BLaER1 treated with 17β-estradiol and CSF1 and Interleukin-3, amounts not matched to agents 10 nM and 100 nM (cell line): Measurements from ENCODE around the gene ACP4.

ENCODE experiments used
- H3K27ac ChIP-seq, 11 experiments: shearing (Covaris generic); formaldehyde crosslinking; 2 replicates each; pipeline ENCODE4 v1.8.1; 2022
- H3K27me3 ChIP-seq, 11 experiments: shearing (Covaris generic); formaldehyde crosslinking; 2 replicates each; pipeline ENCODE4 v1.8.1; 2022
- H3K36me3 ChIP-seq, 11 experiments: shearing (Covaris generic); formaldehyde crosslinking; 2 replicates each; pipeline ENCODE4 v1.8.1; 2022
- H3K4me1 ChIP-seq, 10 experiments: shearing (Covaris generic); formaldehyde crosslinking; 2 replicates each; pipeline ENCODE4 v1.8.1; 2022
- H3K4me2 ChIP-seq, 11 experiments: shearing (Covaris generic); formaldehyde crosslinking; 2 replicates each; pipeline ENCODE4 v1.8.1; 2022
- H3K4me3 ChIP-seq, 10 experiments: shearing (Covaris generic); formaldehyde crosslinking; 2 replicates each; pipeline ENCODE4 v1.8.1; 2022
- H3K9ac ChIP-seq, 11 experiments: shearing (Covaris generic); formaldehyde crosslinking; 2 replicates each; pipeline ENCODE4 v1.8.1; 2022
- H3K9me3 ChIP-seq, 11 experiments: shearing (Covaris generic); formaldehyde crosslinking; replicated peaks in 1 of 11; 2 replicates each; pipeline ENCODE4 v1.8.1; 2022
- H4K20me1 ChIP-seq, 11 experiments: shearing (Covaris generic); formaldehyde crosslinking; 2 replicates each; pipeline ENCODE4 v1.8.1; 2022
- Cebpa-rat ChIP-seq, 11 experiments: shearing (Covaris generic); IDR thresholded peaks; 2 replicates each; pipeline ENCODE4 v1.8.1; 2022

ACP4 gene

GRCh38 chr19:50822661-50823208 lies 32.5 kb downstream of the ACP4 start:
- TF ChIP-seq Cebpa-rat (IDR thresholded peaks at IDR 0.05) = no peak
- Histone ChIP-seq H4K20me1 (no peaks in the 10 kb centered on the region), H3K9me3 (peaks cover 8 to 16% (median 12%) of the 10 kb centered on the region in 11 experiments; a peak in 20 of 22 replicates), H3K4me3 (no peak overlapping the region), H3K36me3 (no peaks in the 10 kb centered on the region), H3K4me2 (peak overlapping the region; percentile 29 to 96 (median 93); a peak in 21 of 22 replicates), H3K27me3 (no peaks in the 10 kb centered on the region), H3K9ac (no peak overlapping the region), H3K4me1 (peaks cover 52 to 69% (median 65%) of the 10 kb centered on the region in 10 experiments), H3K27ac (no peak overlapping the region)

GRCh38 chr19:50823389-50824042 lies 33.3 kb downstream of the ACP4 start, which contains the start of gene KLK1:
TSS of gene KLK1 (minus strand) at chr19:50823787. CDS start at chr19:50823748, 39 bp downstream.
- no peaks in the 10 kb centered on the region for H4K20me1 ChIP-seq
- no peaks in the 10 kb centered on the region for H3K36me3 ChIP-seq
- TF ChIP-seq Cebpa-rat (IDR thresholded peaks at IDR 0.05) = no peak
- H3K27me3 ChIP-seq = no peaks in the 10 kb centered on the region
- H3K4me2 ChIP-seq = peak within 1 kb of the TSS; percentile 29 to 96 (median 92); a peak in 20 of 22 replicates
- H3K4me1 ChIP-seq = peaks cover 46 to 61% (median 57%) of the 10 kb centered on the region in 10 experiments
- H3K9me3 ChIP-seq = peaks cover 8 to 16% (median 12%) of the 10 kb centered on the region in 11 experiments; a peak in 20 of 22 replicates
- no peak within 1 kb of the TSS for H3K4me3 ChIP-seq
- H3K27ac ChIP-seq = no peak within 1 kb of the TSS
- H3K9ac ChIP-seq = peak within 1 kb of the TSS in 2 of 11 experiments; percentile 13 to 33; a peak in 2 of 22 replicates

- Histone ChIP-seq H3K4me1 (peaks cover 17 to 41% (median 29%) of the 10 kb centered on the region in 10 experiments; a peak in 19 of 20 replicates), H3K27me3 (no peaks in the 10 kb centered on the region), H3K4me3 (no peak overlapping the region), H3K36me3 (no peaks in the 10 kb centered on the region), H3K27ac (no peak overlapping the region), H4K20me1 (no peaks in the 10 kb centered on the region), H3K9ac (no peak overlapping the region), H3K4me2 (no peak overlapping the region), H3K9me3 (peaks cover 8 to 16% (median 12%) of the 10 kb centered on the region in 11 experiments; a peak in 20 of 22 replicates)
- no peak for TF ChIP-seq Cebpa-rat (IDR thresholded peaks at IDR 0.05)
These were observed 36.5 kb downstream of the ACP4 start for GRCh38 chr19:50826492-50827240.

- no peak for TF ChIP-seq Cebpa-rat (IDR thresholded peaks at IDR 0.05)
- Histone ChIP-seq H4K20me1 (no peaks in the 10 kb centered on the region), H3K27ac (no peak overlapping the region), H3K4me3 (no peak overlapping the region), H3K4me1 (peaks cover 15 to 33% (median 21%) of the 10 kb centered on the region in 10 experiments; a peak in 19 of 20 replicates), H3K4me2 (no peak overlapping the region), H3K9ac (no peak overlapping the region), H3K36me3 (no peaks in the 10 kb centered on the region), H3K9me3 (peaks cover 8 to 16% (median 12%) of the 10 kb centered on the region in 11 experiments; a peak in 20 of 22 replicates), H3K27me3 (no peaks in the 10 kb centered on the region)
These were observed 37.3 kb downstream of the ACP4 start for GRCh38 chr19:50827476-50827875.

GRCh38 chr19:50829801-50830200 lies 39.6 kb downstream of the ACP4 start:
- Histone ChIP-seq H3K27ac (no peak overlapping the region), H3K9ac (no peak overlapping the region), H3K4me3 (no peak overlapping the region), H3K4me1 (peaks cover 0 to 18% (median 3%) of the 10 kb centered on the region in 10 experiments; a peak in 13 of 20 replicates), H3K27me3 (peaks cover 0 to 2% (median 0%) of the 10 kb centered on the region in 11 experiments; a peak in 3 of 22 replicates), H3K9me3 (peaks cover 8 to 16% (median 12%) of the 10 kb centered on the region in 11 experiments; a peak in 20 of 22 replicates), H4K20me1 (no peaks in the 10 kb centered on the region), H3K36me3 (no peaks in the 10 kb centered on the region), H3K4me2 (peak overlapping the region in 4 of 11 experiments; percentile 1 to 30 (median 18); a peak in 4 of 22 replicates)
- no peak for TF ChIP-seq Cebpa-rat (IDR thresholded peaks at IDR 0.05)

GRCh38 chr19:50830266-50831025 lies 40.2 kb downstream of the ACP4 start:
- H3K27me3 ChIP-seq = peaks cover 0 to 8% (median 0%) of the 10 kb centered on the region in 11 experiments; a peak in 4 of 22 replicates
- no peaks in the 10 kb centered on the region for H4K20me1 ChIP-seq
- no peak overlapping the region for H3K9ac ChIP-seq
- H3K27ac ChIP-seq = no peak overlapping the region
- no peak overlapping the region for H3K4me3 ChIP-seq
- peak overlapping the region in 5 of 11 experiments; percentile 1 to 34 (median 21); a peak in 5 of 22 replicates for H3K4me2 ChIP-seq
- no peaks in the 10 kb centered on the region for H3K36me3 ChIP-seq
- peaks cover 8 to 16% (median 12%) of the 10 kb centered on the region in 11 experiments; a peak in 20 of 22 replicates for H3K9me3 ChIP-seq
- no peak for TF ChIP-seq Cebpa-rat (IDR thresholded peaks at IDR 0.05)
- H3K4me1 ChIP-seq = peaks cover 5 to 24% (median 10%) of the 10 kb centered on the region in 10 experiments; a peak in 19 of 20 replicates

GRCh38 chr19:50831026-50831396 lies 40.8 kb downstream of the ACP4 start:
- H3K9ac ChIP-seq = no peak overlapping the region
- no peaks in the 10 kb centered on the region for H3K36me3 ChIP-seq
- peaks cover 8 to 15% (median 12%) of the 10 kb centered on the region in 11 experiments; a peak in 20 of 22 replicates for H3K9me3 ChIP-seq
- peaks cover 0 to 8% (median 0%) of the 10 kb centered on the region in 11 experiments; a peak in 5 of 22 replicates for H3K27me3 ChIP-seq
- no peaks in the 10 kb centered on the region for H4K20me1 ChIP-seq
- H3K27ac ChIP-seq = no peak overlapping the region
- no peak overlapping the region for H3K4me2 ChIP-seq
- no peak for TF ChIP-seq Cebpa-rat (IDR thresholded peaks at IDR 0.05)
- no peak overlapping the region for H3K4me3 ChIP-seq
- peaks cover 7 to 24% (median 13%) of the 10 kb centered on the region in 10 experiments; a peak in 19 of 20 replicates for H3K4me1 ChIP-seq

GRCh38 chr19:50832666-50833065 lies 42.5 kb downstream of the ACP4 start:
- Histone ChIP-seq H3K27me3 (peaks cover 0 to 19% (median 0%) of the 10 kb centered on the region in 11 experiments; a peak in 8 of 22 replicates), H4K20me1 (no peaks in the 10 kb centered on the region), H3K4me3 (no peak overlapping the region), H3K4me2 (no peak overlapping the region), H3K9ac (no peak overlapping the region), H3K4me1 (peaks cover 8 to 41% (median 27%) of the 10 kb centered on the region in 10 experiments; a peak in 19 of 20 replicates), H3K9me3 (no peaks in the 10 kb centered on the region), H3K27ac (no peak overlapping the region), H3K36me3 (no peaks in the 10 kb centered on the region)
- TF ChIP-seq Cebpa-rat (IDR thresholded peaks at IDR 0.05) = no peak
